Measurements from ENCODE around the gene TNFSF18.

Gene TNFSF18

DNA sequence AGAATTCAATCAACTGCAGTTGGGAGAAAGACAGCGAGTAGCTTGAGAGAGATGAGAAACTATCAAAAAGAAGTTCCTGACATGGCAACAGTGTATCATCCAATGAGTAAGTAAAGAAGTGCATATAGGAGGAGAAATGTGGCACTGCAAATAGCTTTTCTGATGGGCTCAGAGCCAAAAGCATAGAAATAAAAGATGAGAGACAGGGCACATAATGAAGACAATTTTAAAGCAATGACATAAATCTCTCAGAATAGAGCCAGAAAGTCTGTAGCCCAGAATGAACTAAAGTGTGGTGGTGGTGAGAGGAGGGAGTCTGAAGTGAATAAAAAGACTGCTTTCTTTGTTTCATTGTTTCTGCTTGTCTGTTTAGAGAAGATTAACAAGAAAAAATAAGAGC lies 34.3 kb downstream of the TNFSF18 start:
- H3K4me3 ChIP-seq (ENCODE audit: low read depth, low read length) = no peak overlapping the region

DNA sequence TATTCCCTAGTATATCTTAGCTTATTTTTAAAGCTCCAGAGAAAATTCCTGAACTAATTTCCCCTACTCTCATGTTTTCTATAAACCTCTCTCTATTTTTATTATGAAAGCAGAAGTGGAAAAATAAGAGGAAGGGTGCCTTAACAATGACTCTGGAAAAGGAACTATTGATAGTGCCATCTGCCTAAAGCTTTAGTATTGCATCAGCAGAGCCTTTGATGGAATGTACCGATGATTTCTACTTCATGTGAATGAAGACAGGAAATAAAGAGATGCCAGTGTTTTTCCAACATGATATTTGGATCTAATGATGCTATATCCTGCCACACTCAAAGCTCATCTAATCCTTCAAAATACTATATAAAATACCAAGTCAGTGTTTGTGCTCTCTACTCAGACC lies 35.1 kb downstream of the TNFSF18 start:
- DNase-seq (ENCODE audit: low read depth) = no peak
- H3K4me3 ChIP-seq (ENCODE audit: low read depth, low read length) = no peak overlapping the region
- TF ChIP-seq, protein P1, sequence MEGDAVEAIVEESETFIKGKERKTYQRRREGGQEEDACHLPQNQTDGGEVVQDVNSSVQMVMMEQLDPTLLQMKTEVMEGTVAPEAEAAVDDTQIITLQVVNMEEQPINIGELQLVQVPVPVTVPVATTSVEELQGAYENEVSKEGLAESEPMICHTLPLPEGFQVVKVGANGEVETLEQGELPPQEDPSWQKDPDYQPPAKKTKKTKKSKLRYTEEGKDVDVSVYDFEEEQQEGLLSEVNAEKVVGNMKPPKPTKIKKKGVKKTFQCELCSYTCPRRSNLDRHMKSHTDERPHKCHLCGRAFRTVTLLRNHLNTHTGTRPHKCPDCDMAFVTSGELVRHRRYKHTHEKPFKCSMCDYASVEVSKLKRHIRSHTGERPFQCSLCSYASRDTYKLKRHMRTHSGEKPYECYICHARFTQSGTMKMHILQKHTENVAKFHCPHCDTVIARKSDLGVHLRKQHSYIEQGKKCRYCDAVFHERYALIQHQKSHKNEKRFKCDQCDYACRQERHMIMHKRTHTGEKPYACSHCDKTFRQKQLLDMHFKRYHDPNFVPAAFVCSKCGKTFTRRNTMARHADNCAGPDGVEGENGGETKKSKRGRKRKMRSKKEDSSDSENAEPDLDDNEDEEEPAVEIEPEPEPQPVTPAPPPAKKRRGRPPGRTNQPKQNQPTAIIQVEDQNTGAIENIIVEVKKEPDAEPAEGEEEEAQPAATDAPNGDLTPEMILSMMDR (conservative IDR thresholded peaks at IDR 0.05; ENCODE audit: low read depth, low read length) = no peak

More for the DNA sequence above, 34.3 kb downstream of the TNFSF18 start:
- no peak for DNase-seq (ENCODE audit: low read depth)
- TF ChIP-seq, protein P1 (conservative IDR thresholded peaks at IDR 0.05; ENCODE audit: low read depth, low read length) = no peak

- TF ChIP-seq, protein P1 (conservative IDR thresholded peaks at IDR 0.05; ENCODE audit: low read depth, low read length) = no peak
- H3K4me3 ChIP-seq (ENCODE audit: low read depth, low read length) = no peak overlapping the region
- no peak for DNase-seq (ENCODE audit: low read depth)
These were observed 36.6 kb downstream of the TNFSF18 start for GRCh38 chr1:173014160-173014559.

- no peak overlapping the region for H3K4me3 ChIP-seq (ENCODE audit: low read depth, low read length)
- no peak for DNase-seq (ENCODE audit: low read depth)
- TF ChIP-seq, protein P1 (conservative IDR thresholded peaks at IDR 0.05; ENCODE audit: low read depth, low read length) = no peak
These were observed 38.6 kb downstream of the TNFSF18 start for GRCh38 chr1:173012126-173012525.

DNA sequence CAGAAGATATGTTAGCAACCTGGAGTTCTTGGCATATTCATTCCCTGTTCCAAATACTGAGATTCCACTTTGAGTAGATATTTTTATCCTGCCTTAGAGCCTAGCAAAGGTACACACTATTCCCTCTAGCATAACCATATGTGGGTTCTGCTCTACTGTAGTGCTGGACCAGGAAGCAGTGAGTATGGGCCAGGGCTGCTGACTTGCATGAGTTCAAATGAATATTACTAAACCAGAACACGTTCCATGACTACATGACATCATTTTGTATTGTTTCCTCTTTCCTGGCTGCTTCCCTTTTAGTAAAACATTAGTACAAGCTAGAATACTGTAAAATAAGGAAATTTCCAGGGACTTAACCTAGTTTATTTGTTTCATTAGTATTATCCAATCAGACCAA lies 41.1 kb downstream of the TNFSF18 start:
- H3K4me3 ChIP-seq (ENCODE audit: low read depth, low read length) = no peak overlapping the region
- no peak for DNase-seq (ENCODE audit: low read depth)
- TF ChIP-seq, protein P1 (conservative IDR thresholded peaks at IDR 0.05; ENCODE audit: low read depth, low read length) = no peak

- TF ChIP-seq, protein P1 (conservative IDR thresholded peaks at IDR 0.05; ENCODE audit: low read depth, low read length) = peak; percentile 43
- H3K4me3 ChIP-seq (ENCODE audit: low read depth, low read length) = no peak overlapping the region
- peak; percentile 48 for DNase-seq (ENCODE audit: low read depth)
These were observed 45.4 kb downstream of the TNFSF18 start for GRCh38 chr1:173005196-173005864.
